ENCODE data around the gene TXK.

GRCh38 chr4:48156423-48156822 lies 22.4 kb upstream of the TXK start:
- TF ChIP-seq, protein P1, sequence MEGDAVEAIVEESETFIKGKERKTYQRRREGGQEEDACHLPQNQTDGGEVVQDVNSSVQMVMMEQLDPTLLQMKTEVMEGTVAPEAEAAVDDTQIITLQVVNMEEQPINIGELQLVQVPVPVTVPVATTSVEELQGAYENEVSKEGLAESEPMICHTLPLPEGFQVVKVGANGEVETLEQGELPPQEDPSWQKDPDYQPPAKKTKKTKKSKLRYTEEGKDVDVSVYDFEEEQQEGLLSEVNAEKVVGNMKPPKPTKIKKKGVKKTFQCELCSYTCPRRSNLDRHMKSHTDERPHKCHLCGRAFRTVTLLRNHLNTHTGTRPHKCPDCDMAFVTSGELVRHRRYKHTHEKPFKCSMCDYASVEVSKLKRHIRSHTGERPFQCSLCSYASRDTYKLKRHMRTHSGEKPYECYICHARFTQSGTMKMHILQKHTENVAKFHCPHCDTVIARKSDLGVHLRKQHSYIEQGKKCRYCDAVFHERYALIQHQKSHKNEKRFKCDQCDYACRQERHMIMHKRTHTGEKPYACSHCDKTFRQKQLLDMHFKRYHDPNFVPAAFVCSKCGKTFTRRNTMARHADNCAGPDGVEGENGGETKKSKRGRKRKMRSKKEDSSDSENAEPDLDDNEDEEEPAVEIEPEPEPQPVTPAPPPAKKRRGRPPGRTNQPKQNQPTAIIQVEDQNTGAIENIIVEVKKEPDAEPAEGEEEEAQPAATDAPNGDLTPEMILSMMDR (IDR thresholded peaks at IDR 0.05; ENCODE audit: low read depth, low read length) = no peak
- TF ChIP-seq MYC (IDR thresholded peaks at IDR 0.05; ENCODE audit: low read depth, low read length) = no peak
- TF ChIP-seq, protein P2, sequence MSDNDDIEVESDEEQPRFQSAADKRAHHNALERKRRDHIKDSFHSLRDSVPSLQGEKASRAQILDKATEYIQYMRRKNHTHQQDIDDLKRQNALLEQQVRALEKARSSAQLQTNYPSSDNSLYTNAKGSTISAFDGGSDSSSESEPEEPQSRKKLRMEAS (IDR thresholded peaks at IDR 0.05; ENCODE audit: low read depth, low read length) = no peak
